ENCODE measurements around the gene CSRP1.
"Not testable (repeated sequence)": the region's sequence is repeated elsewhere in the genome, so short reads cannot be mapped to it uniquely, and the experiment has no call there.

CSRP1 gene

GRCh38 chr1:201496296-201496690 is 10.6 kb downstream of the CSRP1 start:
- DNase-seq (ENCODE audit: low spot score) = no peak

- no peak for DNase-seq (ENCODE audit: low spot score)
These were observed 11.2 kb downstream of the CSRP1 start for GRCh38 chr1:201495551-201496295.

- DNase-seq (ENCODE audit: low spot score) = no peak
These were observed 12.9 kb downstream of the CSRP1 start for GRCh38 chr1:201493757-201494617.

- DNase-seq (ENCODE audit: low spot score) = not testable (repeated sequence)
These were observed 13.8 kb downstream of the CSRP1 start for GRCh38 chr1:201493026-201493656.

- DNase-seq (ENCODE audit: low spot score) = no peak
These were observed 14.9 kb downstream of the CSRP1 start for GRCh38 chr1:201491896-201492511.

GRCh38 chr1:201490708-201491131 is 16.2 kb downstream of the CSRP1 start:
- DNase-seq (ENCODE audit: low spot score) = no peak

GRCh38 chr1:201489643-201490261 is 17.2 kb downstream of the CSRP1 start:
- no peak for DNase-seq (ENCODE audit: low spot score)

- no peak for DNase-seq (ENCODE audit: low spot score)
These were observed 17.9 kb downstream of the CSRP1 start for GRCh38 chr1:201488830-201489589.

GRCh38 chr1:201487742-201488141 is 19.2 kb downstream of the CSRP1 start:
- no peak for DNase-seq (ENCODE audit: low spot score)

- no peak for DNase-seq (ENCODE audit: low spot score)
These were observed 20.7 kb downstream of the CSRP1 start for GRCh38 chr1:201486187-201486586.

- no peak for DNase-seq (ENCODE audit: low spot score)
These were observed 21.6 kb downstream of the CSRP1 start for GRCh38 chr1:201485184-201485774.

GRCh38 chr1:201483373-201483949 is 23.5 kb downstream of the CSRP1 start:
- no peak for DNase-seq (ENCODE audit: low spot score)

- DNase-seq (ENCODE audit: low spot score) = no peak
These were observed 24.2 kb downstream of the CSRP1 start for GRCh38 chr1:201482755-201483154.

- peak; percentile 53 for DNase-seq (ENCODE audit: low spot score)
These were observed 25.0 kb downstream of the CSRP1 start for GRCh38 chr1:201481761-201482493.

- no peak for DNase-seq (ENCODE audit: low spot score)
These were observed 25.9 kb downstream of the CSRP1 start for GRCh38 chr1:201481004-201481380.

- DNase-seq (ENCODE audit: low spot score) = no peak
These were observed 26.5 kb downstream of the CSRP1 start for GRCh38 chr1:201480231-201481003.

- DNase-seq (ENCODE audit: low spot score) = no peak
These were observed 27.7 kb downstream of the CSRP1 start for GRCh38 chr1:201479201-201479730.

GRCh38 chr1:201478666-201479065 is 28.3 kb downstream of the CSRP1 start:
- not testable (repeated sequence) for DNase-seq (ENCODE audit: low spot score)

All from RKO (cell line).